DND-41 (cell line): ENCODE results near the gene RHBDD3.

Source experiments
- CTCF ChIP-seq: IDR thresholded peaks from 2 replicates; pipeline ENCODE4 v1.5.1; 2012; ENCODE audit warnings: borderline replicate concordance, low read length, moderate library complexity, mild to moderate bottlenecking; ENCODE audit not compliant: poor library complexity, severe bottlenecking; ENCODE audit errors: extremely low read depth
- EZH2 ChIP-seq: IDR thresholded peaks from 3 replicates; pipeline ENCODE4 v1.6.1; 2012; ENCODE audit warnings: borderline replicate concordance, low read depth, mild to moderate bottlenecking, moderate library complexity, low read length, inconsistent platforms; ENCODE audit not compliant: severe bottlenecking

- TF ChIP-seq CTCF (no peak), EZH2 (no peak)
Measured at GRCh38 chr22:29313576-29314466, 46.0 kb upstream of the RHBDD3 start.
